ENCODE data around the gene NEK6.

The NEK6 gene

GRCh38 chr9:124342776-124343485 lies 85.2 kb downstream of the NEK6 start:
- no peak for DNase-seq (ENCODE audit: low read depth)

GRCh38 chr9:124343533-124344290 lies 86.0 kb downstream of the NEK6 start:
- no peak for DNase-seq (ENCODE audit: low read depth)

DNA sequence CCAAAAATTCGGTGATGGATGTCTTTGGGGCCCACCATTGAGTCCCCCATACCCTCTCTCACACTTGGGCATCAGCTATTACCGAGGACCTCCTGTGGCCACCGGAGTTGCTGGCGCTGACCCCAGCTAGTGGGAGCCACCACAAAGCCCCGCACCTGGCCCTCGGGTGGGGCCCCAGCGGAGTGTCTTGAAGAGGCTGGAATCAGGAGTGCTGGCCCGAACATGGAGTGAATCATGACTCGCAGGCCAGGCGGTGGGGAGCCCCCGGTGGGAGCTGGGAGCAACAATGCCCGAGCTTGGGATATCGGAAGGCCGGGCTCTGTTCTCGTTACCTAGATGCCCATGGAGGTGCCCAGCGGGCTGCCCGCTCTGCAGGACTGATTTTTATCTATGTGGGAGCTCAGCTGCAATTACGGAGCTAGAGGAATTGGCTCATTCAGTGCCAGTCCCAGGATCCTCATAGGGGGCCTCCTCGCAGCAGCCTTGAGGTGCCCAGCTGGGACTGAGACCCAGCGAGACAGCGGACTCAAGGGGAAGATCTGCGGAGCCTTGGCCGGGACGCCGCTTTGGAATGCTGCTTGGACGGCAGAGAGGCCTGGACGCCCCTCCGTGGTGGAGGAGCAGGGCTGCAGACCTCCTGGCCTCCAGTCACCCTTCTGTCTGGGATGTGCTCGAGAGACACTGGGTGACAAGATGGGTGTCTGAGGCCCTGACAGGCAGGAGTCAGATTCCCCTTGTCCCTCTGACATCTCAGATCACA lies 86.7 kb downstream of the NEK6 start:
- DNase-seq (ENCODE audit: low read depth) = no peak

DNA sequence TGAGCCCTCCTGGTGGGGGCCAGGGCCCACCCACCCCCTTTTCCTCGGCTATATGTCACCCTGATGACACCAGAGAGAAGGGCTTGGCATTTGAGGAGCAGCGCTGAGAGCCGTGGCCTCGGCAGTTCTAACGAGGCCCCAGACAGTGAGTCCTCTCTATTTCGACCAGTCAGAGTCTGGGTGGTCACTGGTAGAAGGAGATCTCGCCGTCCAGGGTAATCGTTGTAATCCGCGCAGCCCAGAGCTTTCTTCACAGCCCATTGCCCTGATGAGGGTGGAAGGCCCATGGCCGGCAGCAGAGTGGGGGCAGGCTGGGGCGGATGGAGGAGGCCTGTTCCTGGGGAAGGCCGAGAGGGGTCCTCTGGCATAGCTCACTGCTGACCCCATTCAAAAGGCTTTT lies 87.3 kb downstream of the NEK6 start:
- no peak for DNase-seq (ENCODE audit: low read depth)

- no peak for DNase-seq (ENCODE audit: low read depth)
Observed at GRCh38 chr9:124345751-124346281, 88.1 kb downstream of the NEK6 start.

GRCh38 chr9:124346347-124347163 lies 88.8 kb downstream of the NEK6 start:
- no peak for DNase-seq (ENCODE audit: low read depth)

DNA sequence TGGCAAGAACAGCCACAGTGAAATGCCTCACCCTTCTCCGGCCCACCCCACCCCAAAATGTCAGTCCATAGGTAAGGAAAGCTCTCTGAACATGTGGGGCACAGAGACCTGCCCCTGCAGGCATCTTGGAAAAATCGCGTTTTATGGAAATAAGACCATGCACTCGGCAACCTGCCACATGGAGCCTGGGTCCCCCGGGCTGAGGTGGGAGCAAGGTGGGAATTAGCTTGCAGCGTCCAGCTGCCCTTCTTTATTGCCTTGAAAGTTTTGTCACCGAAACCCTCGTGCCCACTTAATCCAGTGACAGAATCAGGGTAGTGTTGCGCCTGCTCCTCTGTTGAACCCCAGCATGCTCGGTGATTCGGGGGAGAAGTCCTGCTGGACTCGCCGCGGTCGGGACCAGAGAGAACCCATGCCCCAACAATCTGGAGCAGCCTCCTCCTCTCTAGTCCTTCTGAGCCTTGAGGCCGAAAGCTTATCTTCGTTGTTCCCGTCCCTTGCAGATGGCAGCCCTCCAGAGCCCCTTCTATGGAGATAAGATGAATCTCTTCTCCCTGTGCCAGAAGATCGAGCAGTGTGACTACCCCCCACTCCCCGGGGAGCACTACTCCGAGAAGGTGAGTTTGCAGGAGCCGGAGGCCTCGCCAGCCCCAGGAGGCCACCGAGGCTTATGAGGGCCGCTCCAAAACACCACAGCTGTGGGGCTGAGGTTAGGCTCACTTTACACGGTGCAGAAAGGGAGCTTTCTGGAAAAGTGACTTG lies 89.6 kb downstream of the NEK6 start:
- DNase-seq (ENCODE audit: low read depth) = no peak

GRCh38 chr9:124347968-124348358 lies 90.2 kb downstream of the NEK6 start:
- no peak for DNase-seq (ENCODE audit: low read depth)

GRCh38 chr9:124348363-124348762 lies 90.6 kb downstream of the NEK6 start:
- DNase-seq (ENCODE audit: low read depth) = no peak

GRCh38 chr9:124348831-124349230 lies 91.1 kb downstream of the NEK6 start:
- no peak for DNase-seq (ENCODE audit: low read depth)

DNA sequence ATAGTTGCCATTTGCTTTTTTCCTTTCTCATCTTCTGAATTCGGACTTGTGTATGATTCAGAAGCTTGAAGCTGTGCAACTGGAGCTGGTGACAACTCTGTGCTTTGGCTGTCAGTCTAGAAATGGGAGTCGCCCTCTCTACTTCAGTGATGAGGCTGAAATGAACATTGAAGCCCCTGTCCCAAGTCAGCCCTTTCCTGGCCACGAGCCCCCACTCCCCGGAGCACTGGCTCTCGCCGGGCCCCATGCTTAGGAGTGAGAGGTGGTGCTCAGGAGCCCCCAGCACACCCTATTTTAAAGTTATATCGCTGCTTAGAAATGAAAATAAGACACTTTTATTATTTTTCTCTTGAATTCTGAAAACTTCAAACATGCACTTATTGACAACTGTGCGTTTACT lies 91.5 kb downstream of the NEK6 start:
- no peak for DNase-seq (ENCODE audit: low read depth)

- no peak for DNase-seq (ENCODE audit: low read depth)
Observed at GRCh38 chr9:124349675-124350493, 92.1 kb downstream of the NEK6 start.

DNA sequence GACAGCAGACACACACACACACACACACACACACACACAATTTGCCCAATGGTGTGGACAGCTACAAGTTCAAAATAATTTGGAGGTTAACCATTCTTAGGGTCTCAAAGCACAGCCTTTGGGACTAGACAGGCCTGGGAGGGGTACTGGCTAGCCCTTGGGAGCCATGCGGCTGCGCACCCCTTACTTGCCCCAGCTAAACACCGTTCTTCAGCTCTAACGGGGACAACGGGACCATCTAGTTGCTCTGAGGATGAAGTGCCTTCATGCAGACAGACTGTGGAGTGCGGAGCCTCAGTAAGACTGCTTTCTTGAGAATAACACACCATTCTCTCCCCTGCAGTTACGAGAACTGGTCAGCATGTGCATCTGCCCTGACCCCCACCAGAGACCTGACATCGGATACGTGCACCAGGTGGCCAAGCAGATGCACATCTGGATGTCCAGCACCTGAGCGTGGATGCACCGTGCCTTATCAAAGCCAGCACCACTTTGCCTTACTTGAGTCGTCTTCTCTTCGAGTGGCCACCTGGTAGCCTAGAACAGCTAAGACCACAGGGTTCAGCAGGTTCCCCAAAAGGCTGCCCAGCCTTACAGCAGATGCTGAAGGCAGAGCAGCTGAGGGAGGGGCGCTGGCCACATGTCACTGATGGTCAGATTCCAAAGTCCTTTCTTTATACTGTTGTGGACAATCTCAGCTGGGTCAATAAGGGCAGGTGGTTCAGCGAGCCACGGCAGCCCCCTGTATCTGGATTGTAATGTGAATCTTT lies 92.9 kb downstream of the NEK6 start:
- DNase-seq (ENCODE audit: low read depth) = no peak

GRCh38 chr9:124351672-124352468 lies 94.1 kb downstream of the NEK6 start:
- no peak for DNase-seq (ENCODE audit: low read depth)

GRCh38 chr9:124352616-124353015 lies 94.9 kb downstream of the NEK6 start:
- DNase-seq (ENCODE audit: low read depth) = no peak

DNA sequence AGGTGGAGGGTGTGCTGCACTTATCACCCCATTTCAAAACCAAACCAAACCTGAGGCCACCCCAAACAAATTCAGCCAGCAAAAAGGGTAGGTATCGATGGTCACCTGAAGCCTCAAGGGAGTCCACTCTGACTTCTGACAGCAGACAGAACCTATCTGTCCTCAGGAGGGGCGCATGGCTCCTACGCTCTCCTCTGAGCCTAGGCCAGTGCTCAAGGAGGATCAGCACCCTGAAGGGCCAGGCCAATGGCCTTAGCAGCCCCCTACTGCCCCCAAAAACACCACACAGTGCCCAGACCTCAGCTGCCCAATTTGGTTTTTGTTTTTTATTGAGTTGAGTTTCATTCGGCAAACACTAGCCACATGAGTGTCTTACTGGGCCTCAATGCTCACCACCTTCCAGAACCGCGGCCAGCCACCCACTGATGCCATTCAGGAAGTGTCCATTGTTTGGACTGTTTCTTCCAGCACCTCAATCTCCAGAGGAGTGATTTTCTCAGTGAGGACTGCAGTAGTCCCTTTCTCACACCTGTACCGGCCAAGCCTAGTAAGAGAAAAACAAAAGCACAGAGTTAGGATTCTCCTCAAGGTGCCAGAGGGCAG lies 95.5 kb downstream of the NEK6 start:
- no peak for DNase-seq (ENCODE audit: low read depth)

GRCh38 chr9:124353811-124354274 lies 96.1 kb downstream of the NEK6 start:
- no peak for DNase-seq (ENCODE audit: low read depth)

Measured in stimulated activated CD8-positive, alpha-beta memory T cell treated with anti-CD3 and anti-CD28 coated beads, Interleukin-12 subunit alpha, Interleukin-12 subunit beta, amount 100 ng/mL, for 4 hours (primary cell).